C4-2B (cell line): Measurements from ENCODE around the gene CDH20.

Source experiments
- CTCF ChIP-seq: fragments of 450-650 bp; conservative IDR thresholded peaks from 2 replicates; pipeline ENCODE4 v1.5.1; 2017; ENCODE audit warnings: mild to moderate bottlenecking
- ZFX ChIP-seq: fragments of 450-650 bp; IDR thresholded peaks from 2 replicates; pipeline ENCODE4 v1.6.1; 2017

DNA sequence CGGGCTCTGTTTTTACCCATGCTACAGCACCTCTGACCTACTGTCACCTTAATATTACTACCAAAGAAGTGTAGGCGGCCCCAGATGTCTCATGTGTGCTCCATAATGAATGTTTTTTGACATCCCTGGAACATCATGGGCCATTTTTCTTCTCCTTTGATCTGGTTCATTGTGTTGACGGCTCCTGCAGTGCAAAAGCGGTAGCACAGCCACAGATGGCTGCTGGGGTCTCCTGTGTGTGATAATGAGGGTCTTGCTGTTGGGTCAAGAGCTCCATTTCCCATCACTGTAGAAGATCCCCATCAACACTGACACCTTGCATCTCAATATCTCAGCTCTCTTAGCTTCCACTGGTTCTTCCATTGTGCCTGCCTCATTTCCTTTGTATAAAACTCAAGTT lies 95.0 kb downstream of the CDH20 start:
- TF ChIP-seq CTCF, result no peak
- no peak for TF ChIP-seq ZFX
